H1 (cell line): ENCODE results near the gene MAPK4. TPM values are rescaled to one million over a fixed set of nuclear protein-coding genes. Genes with fewer than 3 reads are reported as not detected.

ENCODE experiments used
- TEAD4 ChIP-seq: IDR thresholded peaks from 2 replicates; pipeline ENCODE4 v1.6.1; 2012; ENCODE audit warnings: low read depth, low read length, inconsistent platforms, mixed read lengths
- polyA plus RNA-seq, 7 experiments: library from polyadenylated mRNA; depleted of rRNA in 3 of 7; stranded (reverse) in 5 of 7; unstranded in 2 of 7; fragments of >200 nt in 5 of 7; fragments of 200-250 nt in 2 of 7; gene quantifications; 1 replicate in 5 of 7; 2 replicates in 1 of 7; 4 replicates in 1 of 7; pipeline versions ENCODE4 v1.2.1 to v1.2.3, GENCODE V29; 2011 to 2013; ENCODE audit warnings: missing spikeins in 2 of 7, mixed read lengths in 2 of 7
- total RNA-seq: library from RNA; stranded (reverse); fragmentation: NEBNext Ultra II Directional; extraction: Animal tissue kit (Norgen Biotek cat#: 25700); gene quantifications from 2 replicates; pipeline ENCODE4 v1.2.1, GENCODE V29; 2021

Gene MAPK4
- total and polyA plus RNA-seq, 2 of the 8 experiments (the other 6 are each of a cell fraction or from before 2014, with no cell fraction given): 3.2 to 3.7 TPM

DNA sequence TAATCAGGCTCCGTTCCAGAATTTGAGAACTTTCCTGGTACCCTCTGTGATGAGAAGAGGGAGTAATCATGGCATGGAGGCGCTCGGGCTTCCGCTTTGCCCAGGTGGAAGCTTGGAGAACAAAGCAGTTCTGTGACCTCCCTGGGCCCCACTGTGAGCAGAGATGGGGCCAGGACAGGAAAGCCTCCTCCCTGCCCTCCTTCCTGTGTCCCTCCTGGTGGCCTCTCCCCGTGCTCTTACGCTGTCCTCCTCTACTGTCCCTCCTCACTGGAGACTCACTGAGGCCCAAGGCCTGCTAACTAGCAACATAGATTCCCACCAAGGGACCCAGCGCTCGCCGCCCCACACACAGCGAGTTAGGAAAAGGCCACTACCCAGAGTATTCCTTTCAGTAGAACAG lies 119.8 kb downstream of the MAPK4 start (continued):
- no peak for TF ChIP-seq TEAD4
